ENCODE measurements around the gene RABGAP1L. TPM values are rescaled to one million over a fixed set of nuclear protein-coding genes. Genes with fewer than 3 reads are reported as not detected.
"Not testable (repeated sequence)": the region's sequence is repeated elsewhere in the genome, so short reads cannot be mapped to it uniquely, and the experiment has no call there.

RABGAP1L gene
- total RNA-seq, 2 experiments from 2014 or later: 20.2 to 22.6 TPM

- Mint-ChIP-seq H3K36me3 (peaks cover 39% of the 10 kb centered on the region), H3K4me3 (no peak overlapping the region), H3K27me3 (no peaks in the 10 kb centered on the region), H3K27ac (no peak overlapping the region), H3K4me1 (no peaks in the 10 kb centered on the region), H3K9me3 (peaks cover 6% of the 10 kb centered on the region)
- no peak for DNase-seq
Measured at GRCh38 chr1:174710868-174711845, 551.8 kb downstream of the RABGAP1L start.

DNA sequence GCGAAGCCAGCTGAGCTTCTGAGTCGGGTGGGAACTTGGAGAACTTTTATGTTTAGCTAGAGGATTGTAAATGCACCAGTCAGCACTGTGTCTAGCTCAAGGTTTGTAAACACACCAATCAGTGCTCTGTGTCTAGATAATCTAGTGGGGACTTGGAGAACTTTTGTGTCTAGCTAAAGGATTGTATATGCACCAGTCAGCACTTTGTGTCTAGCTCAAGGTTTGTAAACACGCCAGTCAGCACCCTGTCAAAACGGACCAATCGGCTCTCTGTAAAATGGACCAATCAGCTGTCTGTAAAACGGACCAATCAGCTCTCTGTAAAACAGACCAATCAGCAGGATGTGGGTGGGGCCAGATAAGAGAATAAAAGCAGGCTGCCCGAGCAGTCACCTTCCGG, 552.5 kb downstream of the RABGAP1L start:
- DNase-seq, H3K4me3 Mint-ChIP-seq, H3K9me3 Mint-ChIP-seq, H3K27ac Mint-ChIP-seq, H3K4me1 Mint-ChIP-seq, H3K27me3 Mint-ChIP-seq: not testable (repeated sequence)
- peaks cover 36% of the 10 kb centered on the region for H3K36me3 Mint-ChIP-seq

DNA sequence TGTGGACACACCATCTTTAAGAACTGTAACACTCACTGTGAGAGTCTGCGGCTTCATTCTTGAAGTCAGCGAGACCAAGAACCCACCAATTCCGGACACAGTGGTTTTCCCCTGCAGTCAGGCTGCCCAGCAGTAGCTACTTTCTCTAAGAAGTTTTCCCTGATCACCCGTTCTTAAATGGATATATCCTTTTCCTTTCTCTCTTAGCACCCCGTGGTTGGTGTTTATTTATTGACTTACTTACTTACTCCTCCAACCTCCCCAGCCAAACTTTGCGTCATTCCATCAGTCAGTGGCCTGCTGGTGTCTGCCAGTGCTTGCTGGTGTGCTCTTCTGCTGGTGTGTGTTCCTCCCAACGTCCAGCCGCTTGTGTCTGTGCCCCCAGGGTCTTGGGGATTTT, 553.2 kb downstream of the RABGAP1L start:
- no peaks in the 10 kb centered on the region for H3K27me3 Mint-ChIP-seq
- H3K36me3 Mint-ChIP-seq: peaks cover 31% of the 10 kb centered on the region
- peaks cover 6% of the 10 kb centered on the region for H3K9me3 Mint-ChIP-seq
- peaks cover under 1% of the 10 kb centered on the region for H3K4me1 Mint-ChIP-seq
- no peak overlapping the region for H3K4me3 Mint-ChIP-seq
- no peak overlapping the region for H3K27ac Mint-ChIP-seq
- no peak for DNase-seq

GRCh38 chr1:174713796-174714195, 554.5 kb downstream of the RABGAP1L start:
- Mint-ChIP-seq H3K4me3 (no peak overlapping the region), H3K4me1 (peaks cover 2% of the 10 kb centered on the region), H3K36me3 (peaks cover 20% of the 10 kb centered on the region), H3K27me3 (no peaks in the 10 kb centered on the region), H3K9me3 (peaks cover 2% of the 10 kb centered on the region), H3K27ac (no peak overlapping the region)
- no peak for DNase-seq

DNA sequence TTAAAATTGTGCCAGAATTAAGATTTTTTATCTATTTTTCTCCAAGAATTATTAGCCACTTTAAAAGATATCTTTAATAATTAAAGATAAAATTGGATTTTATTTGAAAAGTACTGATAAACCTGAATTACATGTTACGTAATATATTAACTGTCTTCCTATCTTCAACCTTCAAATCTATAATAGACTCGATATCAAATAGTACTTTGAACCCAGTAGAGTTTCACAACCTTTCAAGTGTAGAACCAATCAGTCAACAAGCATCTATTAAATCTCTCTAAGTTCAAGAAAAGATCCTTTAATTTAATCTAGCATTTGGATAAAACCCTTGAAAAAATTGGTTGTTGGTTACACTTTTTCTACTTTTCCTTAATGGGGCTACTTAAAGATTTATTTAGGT, 559.9 kb downstream of the RABGAP1L start:
- no peak overlapping the region for H3K4me3 Mint-ChIP-seq
- H3K9me3 Mint-ChIP-seq: peaks cover 1% of the 10 kb centered on the region
- peaks cover 5% of the 10 kb centered on the region for H3K36me3 Mint-ChIP-seq
- no peaks in the 10 kb centered on the region for H3K27me3 Mint-ChIP-seq
- peaks cover 2% of the 10 kb centered on the region for H3K4me1 Mint-ChIP-seq
- H3K27ac Mint-ChIP-seq: no peak overlapping the region
- DNase-seq: no peak

DNA sequence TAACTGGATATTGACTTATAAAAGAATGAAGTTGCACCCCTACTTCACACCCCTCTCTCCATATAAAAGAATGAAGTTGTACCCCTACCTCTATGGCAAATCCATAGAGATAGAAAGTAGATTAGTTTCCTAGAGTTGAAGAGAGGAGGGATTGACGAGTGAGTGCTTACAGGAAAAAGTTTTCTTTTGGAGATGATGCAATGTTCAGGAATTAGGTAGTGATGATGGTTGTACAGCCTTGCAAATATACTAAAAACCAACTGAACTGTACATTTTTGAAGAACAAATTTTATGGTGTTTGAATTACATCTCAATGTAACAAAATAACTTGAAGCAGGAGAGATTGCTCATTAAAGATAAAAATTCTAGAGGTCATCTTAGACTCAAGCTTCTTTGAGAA, 561.3 kb downstream of the RABGAP1L start:
- H3K9me3 Mint-ChIP-seq: peaks cover 1% of the 10 kb centered on the region
- H3K4me1 Mint-ChIP-seq: peaks cover 2% of the 10 kb centered on the region
- H3K4me3 Mint-ChIP-seq: no peak overlapping the region
- no peaks in the 10 kb centered on the region for H3K27me3 Mint-ChIP-seq
- no peak for DNase-seq
- peaks cover 4% of the 10 kb centered on the region for H3K36me3 Mint-ChIP-seq
- no peak overlapping the region for H3K27ac Mint-ChIP-seq

DNA sequence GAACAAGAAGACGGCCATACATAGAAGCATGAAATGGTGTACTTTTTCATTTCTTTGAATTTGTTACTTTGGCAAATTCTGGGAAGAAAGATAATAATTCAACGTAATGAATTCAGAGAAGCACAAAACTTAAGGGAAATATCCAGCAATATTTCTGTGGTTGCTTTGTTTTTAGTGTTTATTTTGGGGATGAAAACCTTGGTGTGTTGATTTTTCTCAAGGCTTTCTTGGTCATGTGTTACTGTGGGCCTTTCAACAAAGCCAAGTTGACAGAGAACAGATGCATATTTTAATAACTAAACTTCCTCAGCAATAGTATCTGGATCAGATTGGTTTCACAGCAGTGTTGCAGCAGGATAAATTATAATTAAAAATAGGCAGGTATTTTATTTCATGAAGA, 561.9 kb downstream of the RABGAP1L start:
- no peak overlapping the region for H3K27ac Mint-ChIP-seq
- peaks cover 2% of the 10 kb centered on the region for H3K4me1 Mint-ChIP-seq
- H3K4me3 Mint-ChIP-seq: no peak overlapping the region
- peaks cover 3% of the 10 kb centered on the region for H3K36me3 Mint-ChIP-seq
- H3K27me3 Mint-ChIP-seq: no peaks in the 10 kb centered on the region
- no peak for DNase-seq
- peaks cover 1% of the 10 kb centered on the region for H3K9me3 Mint-ChIP-seq

- Mint-ChIP-seq H3K27ac (no peak overlapping the region), H3K4me3 (no peak overlapping the region), H3K4me1 (no peaks in the 10 kb centered on the region), H3K9me3 (peaks cover 1% of the 10 kb centered on the region), H3K36me3 (peaks cover 3% of the 10 kb centered on the region), H3K27me3 (no peaks in the 10 kb centered on the region)
- no peak for DNase-seq
Measured at GRCh38 chr1:174723816-174724215, 564.5 kb downstream of the RABGAP1L start.

DNA sequence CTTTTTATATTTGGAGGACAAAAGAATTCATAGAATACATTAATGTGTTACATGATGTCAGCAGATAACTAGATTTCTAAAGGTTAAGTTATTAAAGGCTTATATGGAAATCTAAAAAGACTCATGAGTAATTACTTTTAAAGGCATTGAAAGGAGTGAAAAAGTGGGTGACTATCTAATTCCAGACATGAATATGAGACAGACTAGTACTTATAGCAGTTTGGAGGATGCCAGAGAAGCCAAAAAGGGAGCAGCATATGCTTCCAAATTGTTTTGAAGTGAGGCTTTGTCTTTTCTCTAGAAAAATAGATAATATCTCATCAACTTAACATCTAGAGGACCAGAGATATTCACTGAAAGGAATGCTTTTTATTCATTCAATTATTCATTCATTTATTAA, 564.9 kb downstream of the RABGAP1L start:
- Mint-ChIP-seq H3K4me3 (no peak overlapping the region), H3K27me3 (no peaks in the 10 kb centered on the region), H3K4me1 (no peaks in the 10 kb centered on the region)

GRCh38 chr1:174726167-174726879, 567.0 kb downstream of the RABGAP1L start:
- no peak overlapping the region for H3K27ac Mint-ChIP-seq
- no peak overlapping the region for H3K4me3 Mint-ChIP-seq
- DNase-seq: no peak
- no peaks in the 10 kb centered on the region for H3K4me1 Mint-ChIP-seq
- H3K27me3 Mint-ChIP-seq: no peaks in the 10 kb centered on the region
- H3K9me3 Mint-ChIP-seq: no peaks in the 10 kb centered on the region
- H3K36me3 Mint-ChIP-seq: no peaks in the 10 kb centered on the region

More for the DNA sequence above, 564.9 kb downstream of the RABGAP1L start:
- DNase-seq: no peak
- peaks cover 1% of the 10 kb centered on the region for H3K9me3 Mint-ChIP-seq
- peaks cover 2% of the 10 kb centered on the region for H3K36me3 Mint-ChIP-seq
- H3K27ac Mint-ChIP-seq: no peak overlapping the region

DNA sequence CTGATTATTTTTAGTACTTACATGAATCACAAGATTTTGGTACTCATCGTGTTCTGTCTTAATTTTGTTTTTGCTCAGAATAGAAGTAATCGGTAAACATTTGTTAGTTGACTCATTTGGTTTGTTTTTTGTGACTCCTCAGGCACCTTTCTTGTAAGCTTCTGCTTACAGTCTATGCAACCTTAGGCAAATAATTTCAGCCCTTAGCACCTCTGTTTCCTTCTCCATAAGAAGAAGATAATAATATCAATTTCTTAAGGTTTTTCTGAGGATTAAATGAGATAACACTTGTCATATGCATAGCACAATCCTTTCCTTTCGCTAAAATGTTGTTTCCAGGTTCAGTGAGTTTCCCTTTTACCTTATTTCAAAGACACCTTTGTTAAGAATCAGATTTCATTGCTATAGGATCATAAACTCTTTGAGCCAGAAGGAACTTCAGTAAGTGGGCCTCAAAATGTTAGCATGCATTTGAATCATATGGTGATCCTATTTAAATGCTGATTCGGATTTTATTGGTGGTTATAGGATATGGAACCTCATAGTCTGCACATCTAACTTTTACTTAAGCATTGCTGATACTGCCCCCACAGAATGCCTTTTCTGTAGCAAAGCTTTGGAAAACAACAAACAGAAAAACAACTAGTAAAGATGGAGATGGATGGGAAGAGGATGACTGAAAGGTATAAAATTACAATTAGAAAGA, 567.7 kb downstream of the RABGAP1L start:
- H3K4me3 Mint-ChIP-seq: no peak overlapping the region
- peaks cover 2% of the 10 kb centered on the region for H3K36me3 Mint-ChIP-seq
- H3K27ac Mint-ChIP-seq: no peak overlapping the region
- no peaks in the 10 kb centered on the region for H3K9me3 Mint-ChIP-seq
- H3K27me3 Mint-ChIP-seq: no peaks in the 10 kb centered on the region
- H3K4me1 Mint-ChIP-seq: no peaks in the 10 kb centered on the region
- DNase-seq: no peak

GRCh38 chr1:174734270-174734669, 575.0 kb downstream of the RABGAP1L start:
- Mint-ChIP-seq H3K4me1 (no peaks in the 10 kb centered on the region), H3K27me3 (no peaks in the 10 kb centered on the region), H3K36me3 (peaks cover 11% of the 10 kb centered on the region), H3K9me3 (peaks cover 2% of the 10 kb centered on the region), H3K4me3 (no peak overlapping the region), H3K27ac (no peak overlapping the region)
- DNase-seq: no peak

- H3K4me1 Mint-ChIP-seq: peaks cover 10% of the 10 kb centered on the region
- no peak overlapping the region for H3K4me3 Mint-ChIP-seq
- H3K27me3 Mint-ChIP-seq: no peaks in the 10 kb centered on the region
- peaks cover 2% of the 10 kb centered on the region for H3K9me3 Mint-ChIP-seq
- H3K36me3 Mint-ChIP-seq: peaks cover 10% of the 10 kb centered on the region
- H3K27ac Mint-ChIP-seq: no peak overlapping the region
- no peak for DNase-seq
Measured at GRCh38 chr1:174736831-174737230, 577.5 kb downstream of the RABGAP1L start.

GRCh38 chr1:174740249-174740968, 581.1 kb downstream of the RABGAP1L start:
- Mint-ChIP-seq H3K36me3 (peaks cover 10% of the 10 kb centered on the region), H3K4me3 (no peak overlapping the region), H3K4me1 (peaks cover 12% of the 10 kb centered on the region), H3K27ac (no peak overlapping the region), H3K9me3 (peaks cover 2% of the 10 kb centered on the region), H3K27me3 (no peaks in the 10 kb centered on the region)
- DNase-seq: no peak

Data from activated naive CD8-positive, alpha-beta T cell treated with anti-CD3 and anti-CD28 coated beads for 36 hours (primary cell).